DOHH2 (cell line): Measurements from ENCODE around the gene RBM4B.

Source experiments
- EZH2phosphoT487 ChIP-seq: fragments of 200-600 bp; sonication (generic); IDR thresholded peaks from 2 replicates; pipeline ENCODE4 v1.6.1; 2017; ENCODE audit warnings: borderline replicate concordance, mild to moderate bottlenecking, antibody characterized with exemption, low read length, moderate library complexity, mixed read lengths
- TF ChIP-seq, protein P1 (sequence below): fragments of 200-600 bp; sonication (generic); IDR thresholded peaks from one replicate; pipeline ENCODE4 v1.5.1; 2014; ENCODE audit warnings: antibody characterized with exemption, mild to moderate bottlenecking, low read depth, low read length; ENCODE audit not compliant: poor library complexity, severe bottlenecking

DNA sequence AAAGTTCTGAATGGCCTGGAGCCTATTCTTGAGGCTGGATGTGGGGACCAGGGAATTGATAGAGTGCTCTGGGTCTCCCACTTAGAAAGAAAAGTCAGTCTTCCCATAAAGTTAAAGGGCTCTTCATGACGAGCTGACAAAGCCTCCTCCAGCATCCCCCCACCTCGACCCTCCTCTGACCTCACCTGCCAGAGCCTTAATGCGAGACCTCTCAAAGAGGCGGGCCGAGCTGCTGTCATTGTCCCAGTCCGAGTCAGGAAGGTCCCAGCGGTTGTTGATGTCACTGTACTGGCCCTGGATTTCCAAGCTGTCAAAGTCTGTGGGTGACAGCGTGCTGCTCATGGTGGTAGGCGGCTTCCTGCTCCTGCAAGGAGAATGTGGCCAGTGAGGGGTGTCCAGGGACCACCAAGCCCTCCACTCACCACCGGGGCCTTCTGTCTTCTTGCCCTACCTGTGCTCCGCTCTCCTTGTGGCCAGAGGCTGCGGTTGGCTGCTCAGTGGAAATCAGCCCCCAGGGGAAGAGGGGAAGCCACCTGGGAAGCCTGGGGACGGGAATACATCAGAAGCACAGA, 43.3 kb upstream of the RBM4B start:
- TF ChIP-seq, protein P1, sequence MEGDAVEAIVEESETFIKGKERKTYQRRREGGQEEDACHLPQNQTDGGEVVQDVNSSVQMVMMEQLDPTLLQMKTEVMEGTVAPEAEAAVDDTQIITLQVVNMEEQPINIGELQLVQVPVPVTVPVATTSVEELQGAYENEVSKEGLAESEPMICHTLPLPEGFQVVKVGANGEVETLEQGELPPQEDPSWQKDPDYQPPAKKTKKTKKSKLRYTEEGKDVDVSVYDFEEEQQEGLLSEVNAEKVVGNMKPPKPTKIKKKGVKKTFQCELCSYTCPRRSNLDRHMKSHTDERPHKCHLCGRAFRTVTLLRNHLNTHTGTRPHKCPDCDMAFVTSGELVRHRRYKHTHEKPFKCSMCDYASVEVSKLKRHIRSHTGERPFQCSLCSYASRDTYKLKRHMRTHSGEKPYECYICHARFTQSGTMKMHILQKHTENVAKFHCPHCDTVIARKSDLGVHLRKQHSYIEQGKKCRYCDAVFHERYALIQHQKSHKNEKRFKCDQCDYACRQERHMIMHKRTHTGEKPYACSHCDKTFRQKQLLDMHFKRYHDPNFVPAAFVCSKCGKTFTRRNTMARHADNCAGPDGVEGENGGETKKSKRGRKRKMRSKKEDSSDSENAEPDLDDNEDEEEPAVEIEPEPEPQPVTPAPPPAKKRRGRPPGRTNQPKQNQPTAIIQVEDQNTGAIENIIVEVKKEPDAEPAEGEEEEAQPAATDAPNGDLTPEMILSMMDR, result no peak
- TF ChIP-seq EZH2phosphoT487, result no peak
